Mesendoderm (in vitro differentiated cells): Measurements from ENCODE around the gene CXCL12. TPM values are rescaled to one million over a fixed set of nuclear protein-coding genes. Genes with fewer than 3 reads are reported as not detected.

Experiments
- DNase-seq: peaks from one replicate; pipeline ENCODE4 v3.0.0; 2013
- H2AK5ac ChIP-seq: 2 replicates; pipeline ENCODE4 v1.6.1; 2013; ENCODE audit warnings: low read length, inconsistent platforms
- H2BK120ac ChIP-seq: 2 replicates; pipeline ENCODE4 v1.6.1; 2013; ENCODE audit warnings: low read depth, mild to moderate bottlenecking, low read length, moderate library complexity, mixed read lengths
- H2BK15ac ChIP-seq: replicated peaks from 2 replicates; pipeline ENCODE4 v1.6.1; 2013; ENCODE audit warnings: low read depth, mild to moderate bottlenecking, moderate library complexity
- H2BK5ac ChIP-seq: 2 replicates; pipeline ENCODE4 v1.6.1; 2013; ENCODE audit warnings: low read length, inconsistent platforms
- H3K18ac ChIP-seq: 2 replicates; pipeline ENCODE4 v1.6.1; 2013; ENCODE audit warnings: mild to moderate bottlenecking, low read length, mixed read lengths
- H3K23ac ChIP-seq: one replicate; pipeline ENCODE4 v1.6.1; 2013; ENCODE audit warnings: low read length
- H3K27ac ChIP-seq: 2 replicates; pipeline ENCODE4 v1.5.1; 2013; ENCODE audit warnings: low read depth, mild to moderate bottlenecking, inconsistent platforms, low read length, moderate library complexity
- H3K27me3 ChIP-seq: 2 replicates; pipeline ENCODE4 v1.6.1; 2013; ENCODE audit warnings: low read length, control low read depth, mild to moderate bottlenecking, inconsistent platforms; ENCODE audit not compliant: insufficient read depth, poor library complexity
- H3K36me3 ChIP-seq: 2 replicates; pipeline ENCODE4 v1.6.1; 2013; ENCODE audit warnings: low read length, inconsistent platforms; ENCODE audit not compliant: control insufficient read depth, insufficient read depth
- H3K4ac ChIP-seq: one replicate; pipeline ENCODE4 v1.6.1; 2013; ENCODE audit warnings: low read depth, mild to moderate bottlenecking, low read length, moderate library complexity
- H3K4me1 ChIP-seq: 2 replicates; pipeline ENCODE4 v1.6.1; 2013; ENCODE audit warnings: low read depth, low read length, inconsistent platforms; ENCODE audit not compliant: control insufficient read depth
- H3K4me2 ChIP-seq: 2 replicates; pipeline ENCODE4 v1.6.1; 2013; ENCODE audit warnings: low read length
- H3K4me3 ChIP-seq: 2 replicates; pipeline ENCODE4 v1.5.1; 2013; ENCODE audit warnings: mild to moderate bottlenecking, low read length
- H3K56ac ChIP-seq: one replicate; pipeline ENCODE4 v1.6.1; 2013; ENCODE audit warnings: low read length
- H3K79me1 ChIP-seq: 2 replicates; pipeline ENCODE4 v1.6.1; 2013; ENCODE audit warnings: low read length, inconsistent platforms
- H3K79me2 ChIP-seq: 2 replicates; pipeline ENCODE4 v1.6.1; 2013; ENCODE audit warnings: mild to moderate bottlenecking, low read length; ENCODE audit not compliant: control insufficient read depth, insufficient read depth
- H3K9ac ChIP-seq: 2 replicates; pipeline ENCODE4 v1.6.1; 2013; ENCODE audit warnings: low read length, inconsistent platforms
- H4K5ac ChIP-seq: one replicate; pipeline ENCODE4 v1.6.1; 2013; ENCODE audit warnings: low read length
- H4K8ac ChIP-seq: one replicate; pipeline ENCODE4 v1.6.1; 2013; ENCODE audit warnings: low read depth, mild to moderate bottlenecking, control low read depth, low read length, moderate library complexity
- WGBS: extraction: QIAGEN DNeasy Blood & Tissue Kit; methylation state at CpG from one replicate; pipeline ENCODE4 v1.1.7; 2013; ENCODE audit warnings: low lambda C conversion rate, missing lambda C conversion rate; ENCODE audit not compliant: insufficient coverage; ENCODE audit errors: extremely low coverage; 5-methylcytosine and 5-hydroxymethylcytosine counted together
- polyA plus RNA-seq, 2 experiments: library from polyadenylated mRNA; stranded (reverse); fragments of 200-250 nt; gene quantifications; one replicate each; pipeline ENCODE4 v1.2.3, GENCODE V29; 2013

The CXCL12 gene
- 22.7 TPM for polyA plus RNA-seq (2013, experiment 1 of 2)
- polyA plus RNA-seq (2013, experiment 2 of 2), result 24.7 TPM

DNA sequence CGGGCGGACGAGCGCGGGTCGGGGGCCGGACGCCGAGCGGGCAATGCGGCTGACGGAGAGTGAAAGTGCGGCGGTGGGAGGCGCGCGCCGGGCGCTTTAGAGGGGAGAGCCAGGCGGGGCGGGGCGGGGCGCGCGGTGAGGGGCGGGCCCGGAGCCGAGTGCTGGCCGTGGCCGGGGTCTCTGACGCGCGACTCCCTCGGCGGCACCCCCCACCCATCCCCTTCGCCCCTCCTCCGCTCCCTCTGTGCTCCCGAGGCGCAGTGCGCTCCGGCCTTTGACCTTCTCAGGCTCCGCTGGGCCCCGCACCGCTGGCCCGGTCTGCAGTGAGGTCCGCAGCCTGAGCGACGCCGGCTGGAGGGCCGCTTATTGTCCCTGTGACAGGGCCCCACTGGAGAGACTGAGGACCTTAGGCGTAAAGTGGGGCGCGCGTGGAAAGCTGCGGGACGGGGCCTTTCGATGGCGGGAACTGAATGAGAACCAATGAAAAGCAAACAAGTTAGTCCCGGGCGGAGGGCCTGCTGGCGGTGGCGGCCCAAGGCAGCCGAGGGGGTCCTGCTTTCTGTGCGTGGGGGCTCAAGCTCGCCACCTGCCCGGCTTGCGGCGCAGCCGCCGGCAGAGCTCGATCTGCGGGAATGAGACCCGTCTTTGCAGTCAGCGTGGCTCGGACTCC lies at the start of gene CXCL12:
CXCL12 (minus strand) TSS at position 72 of the 670 bp plus-strand sequence. CDS start 92 bp downstream, outside the sequence.
- Histone ChIP-seq H2AK5ac (no peak within 1 kb of the TSS), H3K9ac (peak within 1 kb of the TSS; percentile 65), H2BK15ac (no peak within 1 kb of the TSS), H2BK5ac (no peak within 1 kb of the TSS), H3K79me2 (no peaks in the 10 kb centered on the region), H3K4me2 (peak within 1 kb of the TSS; percentile 95), H3K23ac (peak within 1 kb of the TSS; percentile 83), H3K4ac (no peak within 1 kb of the TSS), H3K36me3 (no peaks in the 10 kb centered on the region), H3K27ac (no peak within 1 kb of the TSS), H3K4me1 (peaks cover 21% of the 10 kb centered on the region), H3K56ac (peak within 1 kb of the TSS; percentile 87), H3K4me3 (peak within 1 kb of the TSS; percentile 34), H3K27me3 (peaks cover 11% of the 10 kb centered on the region), H2BK120ac (no peak within 1 kb of the TSS), H3K18ac (peak within 1 kb of the TSS; percentile 53), H3K79me1 (no peaks in the 10 kb centered on the region), H4K8ac (no peak within 1 kb of the TSS), H4K5ac (no peak within 1 kb of the TSS)
- peak; percentile 33 for DNase-seq
- no CpG with 5 or more reads among the region's 75 CpGs for WGBS

- Histone ChIP-seq H3K27ac (no peak overlapping the region), H3K4me1 (no peaks in the 10 kb centered on the region), H3K23ac (no peak overlapping the region), H2AK5ac (no peak overlapping the region), H3K4me3 (no peak overlapping the region), H3K27me3 (no peaks in the 10 kb centered on the region), H4K8ac (no peak overlapping the region), H3K36me3 (no peaks in the 10 kb centered on the region), H3K56ac (no peak overlapping the region), H3K79me1 (no peaks in the 10 kb centered on the region), H3K9ac (no peak overlapping the region), H3K18ac (no peak overlapping the region), H4K5ac (no peak overlapping the region), H2BK5ac (no peak overlapping the region), H3K4me2 (no peak overlapping the region), H2BK15ac (no peak overlapping the region), H2BK120ac (no peak overlapping the region), H3K4ac (no peak overlapping the region), H3K79me2 (no peaks in the 10 kb centered on the region)
- WGBS, result no CpG with 5 or more reads among the region's 2 CpGs
- no peak for DNase-seq
Observed at GRCh38 chr10:44427479-44427878, 42.6 kb upstream of the CXCL12 start.

DNA sequence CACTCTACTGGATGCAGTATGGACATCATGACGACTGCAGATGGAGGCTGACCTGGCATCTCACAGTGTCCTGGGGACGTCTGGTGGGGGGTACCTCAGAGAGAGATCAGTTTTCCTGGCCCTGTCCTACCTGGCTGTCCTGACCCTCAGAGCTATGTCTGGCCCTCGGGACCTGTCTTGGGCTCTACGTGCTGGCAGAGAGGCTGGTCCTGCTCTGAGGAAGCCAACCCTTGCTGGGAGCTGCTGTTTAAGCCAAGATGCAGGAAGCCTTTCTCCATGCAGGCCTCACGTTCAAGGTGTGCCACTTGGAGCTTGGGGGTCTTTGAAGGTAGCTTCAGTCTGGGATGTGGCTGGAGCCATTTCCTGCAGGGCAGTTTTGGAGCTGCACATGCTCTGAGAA lies 42.1 kb upstream of the CXCL12 start:
- Histone ChIP-seq H3K9ac (no peak overlapping the region), H2AK5ac (no peak overlapping the region), H2BK15ac (no peak overlapping the region), H3K4me2 (no peak overlapping the region), H4K5ac (no peak overlapping the region), H3K56ac (no peak overlapping the region), H3K18ac (no peak overlapping the region), H3K4me3 (no peak overlapping the region), H2BK5ac (no peak overlapping the region), H3K4ac (no peak overlapping the region), H3K27ac (no peak overlapping the region), H3K79me2 (no peaks in the 10 kb centered on the region), H3K27me3 (no peaks in the 10 kb centered on the region), H4K8ac (no peak overlapping the region), H3K23ac (no peak overlapping the region), H3K79me1 (no peaks in the 10 kb centered on the region), H3K4me1 (no peaks in the 10 kb centered on the region), H3K36me3 (no peaks in the 10 kb centered on the region), H2BK120ac (no peak overlapping the region)
- WGBS, result no CpG with 5 or more reads among the region's 5 CpGs
- no peak for DNase-seq

- Histone ChIP-seq H2AK5ac (no peak overlapping the region), H2BK5ac (no peak overlapping the region), H4K8ac (no peak overlapping the region), H3K4me1 (no peaks in the 10 kb centered on the region), H3K79me1 (no peaks in the 10 kb centered on the region), H3K23ac (no peak overlapping the region), H4K5ac (no peak overlapping the region), H3K9ac (no peak overlapping the region), H3K79me2 (no peaks in the 10 kb centered on the region), H3K4ac (no peak overlapping the region), H3K56ac (no peak overlapping the region), H2BK120ac (no peak overlapping the region), H3K18ac (no peak overlapping the region), H3K27me3 (no peaks in the 10 kb centered on the region), H3K36me3 (no peaks in the 10 kb centered on the region), H3K27ac (no peak overlapping the region), H3K4me2 (no peak overlapping the region), H3K4me3 (no peak overlapping the region), H2BK15ac (no peak overlapping the region)
- no peak for DNase-seq
- WGBS, result no CpG with 5 or more reads among the region's 8 CpGs
Observed at GRCh38 chr10:44426247-44427034, 41.5 kb upstream of the CXCL12 start.

GRCh38 chr10:44425466-44425865 lies 40.6 kb upstream of the CXCL12 start:
- Histone ChIP-seq H3K4me2 (no peak overlapping the region), H3K56ac (no peak overlapping the region), H3K27me3 (no peaks in the 10 kb centered on the region), H2BK120ac (no peak overlapping the region), H4K5ac (no peak overlapping the region), H3K4me1 (no peaks in the 10 kb centered on the region), H3K79me2 (no peaks in the 10 kb centered on the region), H3K18ac (no peak overlapping the region), H3K23ac (no peak overlapping the region), H3K4ac (no peak overlapping the region), H2BK5ac (no peak overlapping the region), H2AK5ac (no peak overlapping the region), H2BK15ac (no peak overlapping the region), H3K27ac (no peak overlapping the region), H3K36me3 (no peaks in the 10 kb centered on the region), H4K8ac (no peak overlapping the region), H3K9ac (no peak overlapping the region), H3K79me1 (no peaks in the 10 kb centered on the region), H3K4me3 (no peak overlapping the region)
- no peak for DNase-seq
- no CpG with 5 or more reads among the region's 8 CpGs for WGBS
